Jurkat, Clone E6-1 (cell line): ENCODE measurements around the gene C4BPA.

Source experiments
- DNase-seq: peaks from one replicate; pipeline ENCODE4 v3.0.0-alpha.2; 2011; ENCODE audit warnings: low read depth, low spot score
- H3K4me3 ChIP-seq: 2 replicates; pipeline ENCODE4 v1.5.1; 2011; ENCODE audit warnings: mild to moderate bottlenecking, low read length, control low read depth, moderate library complexity

Gene C4BPA

DNA sequence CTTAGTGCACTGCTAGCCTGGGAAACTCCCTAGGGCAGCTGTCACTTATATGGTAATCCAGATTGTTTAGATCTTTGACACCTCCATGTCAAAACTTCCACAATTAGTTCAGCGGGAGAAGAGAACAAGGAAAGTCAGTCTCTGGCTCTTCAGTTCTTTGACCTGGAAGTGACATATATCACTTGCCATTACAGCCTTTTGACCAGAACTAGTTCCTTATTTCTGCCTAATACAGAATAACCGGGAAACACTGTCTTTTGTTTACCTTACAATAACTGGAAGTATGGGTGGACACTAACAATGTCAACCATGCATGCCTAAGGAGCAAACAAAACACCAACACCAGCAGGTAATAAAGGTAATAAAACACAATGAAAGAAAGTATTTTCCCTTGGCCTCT, 68.3 kb downstream of the C4BPA start:
- no peak overlapping the region for H3K4me3 ChIP-seq

DNA sequence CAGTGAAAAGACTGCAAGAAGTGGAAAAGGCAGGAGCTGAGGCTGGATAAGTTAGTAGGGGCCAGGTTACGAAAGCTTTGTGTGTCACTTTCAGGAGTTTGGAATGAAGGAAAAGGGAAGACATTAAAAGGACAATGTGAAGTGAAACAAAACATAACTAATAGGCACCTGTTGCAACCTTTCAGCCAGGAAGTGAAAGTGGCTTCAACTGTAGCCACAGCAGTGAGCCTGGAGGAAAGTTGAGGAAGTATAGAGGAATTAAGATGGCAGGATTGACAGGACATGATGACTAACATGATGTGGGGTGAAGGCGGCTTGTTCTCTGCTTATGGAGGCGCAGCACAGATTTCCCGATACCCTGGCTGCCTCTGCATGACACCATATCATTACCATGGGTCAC, 68.9 kb downstream of the C4BPA start:
- DNase-seq = no peak
- no peak overlapping the region for H3K4me3 ChIP-seq

More for the DNA sequence above, 68.3 kb downstream of the C4BPA start:
- DNase-seq = no peak

DNA sequence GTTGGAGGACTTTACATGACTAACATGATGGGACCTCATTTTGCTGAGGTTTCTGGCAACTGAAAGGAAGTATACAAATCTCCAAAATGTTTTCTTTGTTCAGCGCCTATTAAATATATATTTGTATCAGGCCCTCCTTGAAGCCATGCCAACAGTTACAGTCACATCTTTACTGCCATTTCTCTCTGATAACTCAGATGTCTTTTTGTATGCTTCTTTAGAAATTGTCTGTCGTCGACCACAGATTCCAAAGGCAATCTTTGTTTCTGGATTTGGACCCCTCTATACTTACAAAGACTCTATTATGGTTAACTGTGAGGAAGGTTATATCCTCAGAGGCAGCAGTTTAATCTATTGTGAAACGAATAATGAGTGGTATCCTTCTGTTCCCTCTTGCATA, 69.4 kb downstream of the C4BPA start:
- no peak for DNase-seq
- no peak overlapping the region for H3K4me3 ChIP-seq

DNA sequence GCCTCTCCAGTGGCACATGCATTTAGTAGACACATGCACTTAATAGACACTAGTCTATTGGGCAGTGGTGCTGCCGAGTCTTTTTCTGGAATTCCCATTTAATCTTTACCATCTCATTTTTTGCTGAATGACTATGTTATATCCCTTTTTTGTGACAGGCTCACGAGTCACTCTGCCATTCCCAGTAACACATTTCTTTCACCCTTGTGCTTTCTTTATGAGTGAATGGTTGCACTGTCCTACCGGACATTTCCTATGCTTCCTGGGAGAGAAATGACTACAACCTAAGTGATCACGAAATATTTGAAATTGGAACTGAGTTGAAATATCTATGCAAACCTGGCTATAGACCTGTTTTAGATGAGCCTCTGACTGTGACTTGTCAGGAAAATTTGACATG, 70.9 kb downstream of the C4BPA start:
- H3K4me3 ChIP-seq = no peak overlapping the region
- DNase-seq = no peak

DNA sequence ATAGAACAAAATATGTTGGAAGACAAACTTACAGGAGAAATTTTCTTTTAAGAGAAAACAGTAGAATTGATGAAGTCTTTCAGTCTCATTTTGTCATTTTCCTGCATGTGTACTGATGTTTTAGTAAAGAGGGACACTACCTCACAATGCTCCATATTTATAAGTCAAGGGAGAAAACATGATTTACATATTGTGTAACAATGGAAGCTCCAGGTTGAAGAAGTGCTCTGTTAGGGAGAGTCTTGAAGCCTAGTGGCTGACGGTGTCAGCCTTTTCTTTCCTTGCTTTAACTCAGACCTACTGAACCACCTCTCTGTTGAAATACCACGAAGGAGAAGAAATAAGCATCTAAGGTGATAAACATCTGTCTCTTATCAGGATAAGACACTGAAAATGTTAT, 75.0 kb downstream of the C4BPA start:
- DNase-seq = no peak

DNA sequence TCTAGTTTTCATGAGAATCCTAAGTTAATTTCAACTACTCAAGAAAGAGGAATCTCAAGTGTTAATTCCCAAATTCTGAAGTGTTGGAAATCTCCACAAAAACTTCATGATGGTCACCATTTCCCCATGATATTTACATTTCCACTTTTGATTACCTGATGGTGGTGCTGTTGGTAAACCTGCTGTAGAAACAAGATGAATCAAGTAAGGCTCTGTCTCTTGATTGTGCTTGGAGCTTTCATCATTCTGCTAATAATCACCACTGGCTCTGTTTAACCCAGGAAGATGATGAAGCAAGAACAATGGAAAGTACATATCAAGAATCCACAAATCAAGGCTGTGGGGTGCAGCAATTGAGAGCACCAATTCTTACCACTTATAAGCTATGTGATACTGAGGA, 77.8 kb downstream of the C4BPA start:
- DNase-seq = no peak

More for the DNA sequence above, 75.0 kb downstream of the C4BPA start:
- no peak overlapping the region for H3K4me3 ChIP-seq

DNA sequence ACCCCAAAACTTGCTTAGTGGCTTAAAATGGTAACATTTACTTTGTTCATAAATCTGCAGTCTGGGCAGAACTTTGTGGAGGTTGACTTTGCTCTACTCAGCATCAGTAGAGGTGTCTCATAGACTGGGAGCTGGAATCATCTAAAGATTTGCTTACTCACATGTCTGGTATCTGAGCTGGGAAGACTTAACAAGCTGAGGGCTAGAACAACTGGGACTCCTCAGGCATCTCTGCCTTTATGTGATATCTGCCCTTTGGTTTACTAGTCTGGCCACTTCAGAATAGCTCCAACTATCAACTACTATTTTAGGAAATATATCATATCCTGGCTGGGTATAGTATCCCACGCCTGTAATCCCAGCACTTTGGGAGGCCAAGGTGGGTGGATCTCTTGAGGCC, 82.5 kb downstream of the C4BPA start:
- DNase-seq = no peak
- H3K4me3 ChIP-seq = no peak overlapping the region

More for the DNA sequence above, 77.8 kb downstream of the C4BPA start:
- no peak overlapping the region for H3K4me3 ChIP-seq

DNA sequence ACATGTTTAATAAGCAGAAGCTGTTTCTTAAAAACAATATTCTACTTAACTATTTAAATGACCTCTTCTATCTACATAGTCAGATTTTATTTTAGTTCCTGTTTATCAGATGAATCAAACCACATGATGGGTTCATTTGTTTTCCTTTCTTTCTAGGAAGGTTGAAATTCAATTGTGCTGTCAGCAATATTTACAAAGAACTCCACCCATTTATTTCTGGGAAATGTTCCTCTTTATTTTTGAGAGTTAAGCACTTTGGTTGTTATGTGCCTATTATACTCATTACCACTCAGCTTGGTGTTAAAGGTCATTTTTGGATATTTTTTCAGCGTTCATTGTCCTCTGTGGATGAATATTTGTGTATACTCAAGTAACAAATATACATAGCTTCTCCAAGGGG, 84.9 kb downstream of the C4BPA start:
- no peak for DNase-seq
- no peak overlapping the region for H3K4me3 ChIP-seq

DNA sequence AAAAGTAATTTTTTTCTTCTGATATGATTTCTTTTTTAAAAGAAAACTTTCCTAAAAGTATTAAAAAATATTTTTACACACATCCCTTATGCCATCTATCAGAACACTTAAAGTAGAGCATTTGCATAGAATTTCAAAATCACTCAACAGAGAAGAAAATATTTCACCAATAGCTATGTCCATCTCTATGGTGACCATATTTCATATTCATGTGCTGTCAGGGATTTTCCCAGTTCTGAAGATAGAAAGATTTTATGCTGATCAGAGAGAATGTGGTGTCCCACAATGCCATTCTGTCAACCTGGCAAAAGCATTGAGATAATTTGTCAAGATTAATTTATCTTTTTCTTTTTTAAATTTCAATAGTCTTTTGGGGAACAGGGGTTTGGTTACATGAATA, 87.0 kb downstream of the C4BPA start:
- no peak overlapping the region for H3K4me3 ChIP-seq

DNA sequence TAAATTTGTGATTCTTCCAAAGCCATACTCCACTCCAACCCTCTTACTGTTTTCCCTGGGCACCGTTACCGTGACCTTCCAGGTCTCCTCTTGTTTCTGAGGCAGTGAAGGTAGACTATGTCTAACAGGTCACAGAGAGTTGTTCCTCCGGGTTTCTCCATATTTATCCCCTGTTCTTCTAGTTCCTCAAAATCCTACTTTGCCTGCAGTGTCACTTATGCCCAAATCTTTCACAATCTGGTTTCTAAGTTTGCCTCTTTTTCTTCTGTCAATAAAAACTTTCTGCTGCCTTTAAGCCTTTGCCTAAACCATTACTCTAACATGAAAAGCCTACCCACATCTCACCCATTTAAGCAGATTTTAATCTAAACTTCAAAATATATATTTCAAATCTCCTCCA, 87.7 kb downstream of the C4BPA start:
- H3K4me3 ChIP-seq = no peak overlapping the region
- DNase-seq = no peak

More for the DNA sequence above, 87.0 kb downstream of the C4BPA start:
- no peak for DNase-seq

DNA sequence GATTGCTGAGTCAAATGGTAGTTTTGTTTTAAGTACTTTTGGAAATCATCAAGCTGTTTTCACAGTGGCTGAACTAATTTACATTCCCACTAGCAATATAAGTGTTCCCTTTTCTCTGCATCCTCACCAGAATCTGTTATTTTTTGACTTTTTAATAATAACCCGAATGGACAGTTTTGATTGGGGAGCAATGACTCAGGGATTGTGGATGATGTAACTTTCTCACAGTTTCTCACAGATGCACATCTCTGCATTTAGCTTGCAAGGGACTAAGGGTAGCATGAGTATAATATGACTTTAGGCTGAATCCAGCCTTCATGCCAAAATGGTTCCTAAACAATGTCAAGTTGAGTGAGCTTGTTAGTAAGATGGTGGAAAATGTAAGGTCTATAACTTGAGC, 90.2 kb downstream of the C4BPA start:
- no peak overlapping the region for H3K4me3 ChIP-seq
- DNase-seq = no peak
